Cerebellar nuclear complex (tissue), 1 donor: ENCODE data around the gene S100A2.

Experiments
- DNase-seq, 2 experiments: peaks; one replicate each; lab custom pipeline; 2025; lab: John Stamatoyannopoulos, UW

S100A2 gene

GRCh38 chr1:153565529-153566374 lies at the start of gene S100A2:
TSS of gene S100A2 (minus strand) at chr1:153565844. CDS start at chr1:153563877, 1,967 bp downstream.
- no peak for DNase-seq

GRCh38 chr1:153615406-153615805 lies 49.8 kb upstream of the S100A2 start:
- no peak for DNase-seq

- DNase-seq, result no peak
These were observed 49.3 kb upstream of the S100A2 start for GRCh38 chr1:153614906-153615305.

- DNase-seq, result no peak
These were observed 48.7 kb upstream of the S100A2 start for GRCh38 chr1:153614189-153614900.

GRCh38 chr1:153613406-153613805 lies 47.8 kb upstream of the S100A2 start:
- no peak for DNase-seq

- DNase-seq, result no peak
These were observed 47.2 kb upstream of the S100A2 start, which contains the start of gene S100A16 for GRCh38 chr1:153612755-153613331. TSS of gene S100A16 (minus strand) at chr1:153613137. CDS start at chr1:153608151, 4,986 bp downstream.

GRCh38 chr1:153612111-153612754 lies 46.6 kb upstream of the S100A2 start:
- peak in 1 of 2 experiments; percentile 1 for DNase-seq

GRCh38 chr1:153611356-153611755 lies 45.7 kb upstream of the S100A2 start:
- DNase-seq, result no peak

GRCh38 chr1:153610811-153611301 lies 45.2 kb upstream of the S100A2 start:
- DNase-seq, result no peak

GRCh38 chr1:153610334-153610733 lies 44.7 kb upstream of the S100A2 start:
- no peak for DNase-seq

- no peak for DNase-seq
These were observed 43.9 kb upstream of the S100A2 start for GRCh38 chr1:153609585-153609907.

GRCh38 chr1:153608742-153609584 lies 43.3 kb upstream of the S100A2 start:
- DNase-seq, result no peak

- DNase-seq, result no peak
These were observed 42.5 kb upstream of the S100A2 start for GRCh38 chr1:153608089-153608682.

GRCh38 chr1:153607381-153607780 lies 41.7 kb upstream of the S100A2 start:
- no peak for DNase-seq

- DNase-seq, result no peak
These were observed 40.5 kb upstream of the S100A2 start for GRCh38 chr1:153606194-153606593.

GRCh38 chr1:153602749-153603148 lies 37.1 kb upstream of the S100A2 start:
- DNase-seq, result no peak

GRCh38 chr1:153599847-153600246 lies 34.2 kb upstream of the S100A2 start:
- DNase-seq, result no peak

- no peak for DNase-seq
These were observed 32.9 kb upstream of the S100A2 start for GRCh38 chr1:153598309-153599172.

- no peak for DNase-seq
These were observed 31.6 kb upstream of the S100A2 start for GRCh38 chr1:153597206-153597605.

- DNase-seq, result no peak
These were observed 27.1 kb upstream of the S100A2 start for GRCh38 chr1:153592748-153593147.
